HG02763 (cell line): ENCODE measurements around the gene TXNL1.
A peak's percentile ranks its signal among the peaks of the same experiment; 100 is the strongest.
"Not testable (repeated sequence)": the region's sequence is repeated elsewhere in the genome, so short reads cannot be mapped to it uniquely, and the experiment has no call there.

Experiments used
- ATAC-seq: cut with Tn5 transposase; IDR thresholded peaks from one replicate; pipeline ENCODE4 v1.9.1; 2021; ENCODE audit warnings: mild to moderate bottlenecking, moderate library complexity; ENCODE audit not compliant: unreplicated experiment

Gene TXNL1

DNA sequence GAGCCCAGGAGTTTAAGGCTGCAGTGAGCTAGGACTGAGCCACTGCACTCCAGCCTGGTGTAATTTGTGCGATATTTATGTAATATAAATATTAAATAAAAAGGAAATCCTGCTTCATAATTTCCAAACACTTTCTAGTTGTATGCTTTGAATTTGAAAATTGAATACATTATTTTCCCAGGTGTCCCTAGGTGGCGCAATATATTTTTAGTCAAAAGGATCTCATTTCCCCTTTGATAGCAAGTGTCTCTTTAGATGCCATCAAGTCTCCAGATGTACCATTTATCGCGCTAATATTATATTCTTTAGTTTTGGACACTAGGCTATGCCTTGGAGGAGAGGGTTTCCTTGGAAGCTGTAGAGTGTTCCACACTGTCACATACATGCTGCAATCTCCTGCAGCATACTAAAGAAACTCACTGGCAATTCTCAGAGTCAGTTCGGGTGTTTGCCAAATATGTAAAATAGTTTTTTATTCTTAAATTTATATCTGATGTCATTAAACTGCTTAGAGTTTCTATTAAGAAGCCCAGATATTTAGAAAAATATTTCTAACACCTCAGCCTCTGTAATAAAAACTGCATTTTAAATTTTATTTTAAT is 7.1 kb upstream of the TXNL1 start:
- no peak for ATAC-seq

DNA sequence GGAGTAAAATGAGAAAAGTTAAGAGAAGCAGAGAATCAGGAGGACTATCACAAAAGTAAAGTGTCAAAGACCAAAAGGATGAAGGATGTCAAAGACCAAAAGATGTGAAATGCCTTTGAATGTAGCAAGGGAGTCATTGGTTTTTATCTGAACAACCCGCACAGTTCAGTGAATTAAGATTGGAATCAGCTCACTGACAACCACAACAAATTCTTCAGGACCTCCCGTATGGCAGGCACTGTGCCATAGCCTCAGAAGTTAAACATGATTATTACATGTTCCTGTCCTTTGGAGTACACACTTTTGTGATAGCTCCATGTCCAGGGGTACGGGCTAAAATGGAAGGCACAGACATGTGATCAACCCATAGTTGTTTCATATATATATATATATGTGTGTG is 5.0 kb upstream of the TXNL1 start:
- ATAC-seq = no peak

DNA sequence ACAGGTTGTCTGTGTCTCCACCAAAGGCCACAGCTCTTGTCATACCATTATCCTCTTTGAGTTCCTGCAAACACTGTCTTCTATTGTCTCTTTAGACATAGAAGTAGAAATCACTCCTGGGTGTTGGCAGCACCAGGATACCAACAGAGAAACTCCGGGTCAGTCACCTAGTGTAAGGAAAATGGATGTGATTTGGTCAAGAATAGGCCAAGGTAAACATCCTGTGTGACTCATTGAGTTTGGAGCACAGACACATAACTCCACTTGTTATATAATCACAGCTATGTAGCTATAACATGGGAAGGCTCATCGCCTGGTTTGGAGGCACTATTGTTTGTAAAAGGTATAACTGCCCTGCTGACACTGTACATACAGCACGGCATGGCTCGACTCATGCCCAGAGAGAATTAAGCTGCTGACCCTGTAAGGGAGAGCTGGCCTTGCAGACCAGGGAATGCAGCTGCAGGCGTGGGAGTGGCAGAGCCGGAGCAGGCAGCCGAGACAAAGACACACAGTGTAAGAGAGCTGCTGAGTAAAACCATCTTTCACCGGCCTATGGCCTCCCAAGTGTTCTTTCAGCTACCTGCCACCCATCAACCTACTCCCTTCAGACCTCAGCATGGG is 3.4 kb upstream of the TXNL1 start:
- ATAC-seq = no peak

DNA sequence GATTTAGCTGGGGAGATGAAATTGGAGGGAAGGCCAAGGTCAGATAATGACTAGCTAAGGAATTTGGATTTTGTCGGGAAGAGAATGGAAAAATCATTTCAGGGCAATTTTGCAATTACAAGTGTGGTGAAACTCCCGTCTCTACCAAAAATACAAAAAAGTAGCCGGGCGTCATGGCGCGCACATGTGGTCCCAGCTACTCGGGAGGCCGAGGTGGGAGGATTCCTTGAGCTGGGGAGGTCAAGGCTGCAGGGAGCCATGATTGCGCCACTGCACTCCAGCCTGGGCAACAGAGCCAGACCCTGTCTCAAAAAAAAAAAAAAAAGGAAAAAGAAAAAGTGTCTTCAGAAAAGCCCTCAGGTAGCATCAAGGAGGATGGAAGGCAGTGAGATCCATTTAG is 1.2 kb upstream of the TXNL1 start:
- no peak for ATAC-seq

DNA sequence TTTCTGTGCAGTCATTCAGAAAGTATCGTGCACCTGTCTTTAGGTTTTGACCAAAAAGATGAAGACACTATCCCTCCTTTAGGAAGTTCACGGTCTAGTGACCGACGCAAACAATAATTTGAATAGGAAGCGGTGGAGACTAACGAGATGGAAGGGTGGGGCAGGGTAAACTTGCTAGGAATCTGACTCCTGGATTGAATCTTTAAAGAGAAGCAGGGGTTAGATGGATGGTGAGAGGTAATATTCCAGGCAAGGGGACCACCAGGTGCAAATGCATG is 651 bp upstream of the TXNL1 start:
- ATAC-seq = no peak

DNA sequence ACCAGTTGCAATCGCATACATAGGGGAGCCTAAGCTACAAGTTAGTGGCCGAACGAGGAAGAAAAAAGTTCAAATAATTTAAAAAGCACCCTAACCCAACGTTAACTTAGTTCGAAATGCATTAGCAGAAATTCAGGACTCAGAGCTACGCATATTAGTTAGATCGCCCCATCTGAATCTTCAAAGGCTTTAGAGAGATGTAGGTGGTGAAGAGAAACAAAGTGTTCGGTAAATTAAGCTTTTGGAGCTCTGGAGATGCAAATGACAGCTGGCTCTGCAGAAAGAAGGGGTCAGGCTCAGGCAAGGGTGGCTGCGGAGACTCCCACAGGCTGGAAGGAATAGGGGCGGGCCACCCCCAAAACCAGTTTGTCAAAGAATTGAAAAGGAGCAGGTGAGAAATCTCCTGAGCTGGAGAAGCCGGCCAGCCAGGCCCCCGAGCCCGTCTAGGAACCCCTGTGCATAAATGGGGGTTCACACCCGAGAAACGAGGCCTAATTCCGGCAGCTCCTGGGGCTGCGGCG is 621 bp downstream of the TXNL1 start:
- peak; percentile 6 for ATAC-seq

DNA sequence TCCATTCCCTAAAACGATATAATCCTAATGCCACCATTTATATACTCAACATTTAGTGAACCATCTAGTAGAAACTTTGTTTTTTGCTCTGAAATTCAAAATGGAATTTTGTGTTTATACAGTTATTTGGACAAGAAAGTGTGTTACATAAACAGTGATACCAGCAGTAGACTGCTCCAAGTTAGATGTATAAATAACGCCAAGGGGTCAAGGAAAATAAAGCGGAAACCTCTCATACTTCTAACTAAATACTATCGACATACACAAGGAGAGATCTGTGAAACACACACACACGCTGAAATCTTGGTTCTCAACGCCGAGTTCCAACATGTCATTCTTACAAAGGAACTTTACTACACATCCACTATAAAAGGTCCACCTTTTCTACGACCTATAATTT is 1.2 kb downstream of the TXNL1 start:
- no peak for ATAC-seq

DNA sequence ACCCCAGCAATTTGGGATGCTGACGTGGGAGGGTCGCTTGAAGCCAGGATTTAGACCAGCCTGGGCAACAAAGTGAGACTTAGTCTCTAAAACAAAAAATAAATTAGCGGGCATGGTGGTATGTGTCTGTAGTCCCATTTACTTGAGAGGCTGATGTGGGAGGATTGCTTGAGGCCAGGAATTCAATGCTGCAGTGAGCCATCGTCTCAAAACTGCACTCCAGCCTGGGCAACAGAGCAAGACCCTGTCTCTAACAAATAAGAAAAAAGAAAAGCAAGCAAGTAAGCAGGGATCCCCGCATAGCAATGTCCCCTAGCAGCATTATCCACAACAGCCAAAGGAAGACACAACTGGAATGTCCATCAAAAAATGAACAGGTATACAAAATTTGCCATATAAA is 3.4 kb downstream of the TXNL1 start:
- ATAC-seq = no peak

DNA sequence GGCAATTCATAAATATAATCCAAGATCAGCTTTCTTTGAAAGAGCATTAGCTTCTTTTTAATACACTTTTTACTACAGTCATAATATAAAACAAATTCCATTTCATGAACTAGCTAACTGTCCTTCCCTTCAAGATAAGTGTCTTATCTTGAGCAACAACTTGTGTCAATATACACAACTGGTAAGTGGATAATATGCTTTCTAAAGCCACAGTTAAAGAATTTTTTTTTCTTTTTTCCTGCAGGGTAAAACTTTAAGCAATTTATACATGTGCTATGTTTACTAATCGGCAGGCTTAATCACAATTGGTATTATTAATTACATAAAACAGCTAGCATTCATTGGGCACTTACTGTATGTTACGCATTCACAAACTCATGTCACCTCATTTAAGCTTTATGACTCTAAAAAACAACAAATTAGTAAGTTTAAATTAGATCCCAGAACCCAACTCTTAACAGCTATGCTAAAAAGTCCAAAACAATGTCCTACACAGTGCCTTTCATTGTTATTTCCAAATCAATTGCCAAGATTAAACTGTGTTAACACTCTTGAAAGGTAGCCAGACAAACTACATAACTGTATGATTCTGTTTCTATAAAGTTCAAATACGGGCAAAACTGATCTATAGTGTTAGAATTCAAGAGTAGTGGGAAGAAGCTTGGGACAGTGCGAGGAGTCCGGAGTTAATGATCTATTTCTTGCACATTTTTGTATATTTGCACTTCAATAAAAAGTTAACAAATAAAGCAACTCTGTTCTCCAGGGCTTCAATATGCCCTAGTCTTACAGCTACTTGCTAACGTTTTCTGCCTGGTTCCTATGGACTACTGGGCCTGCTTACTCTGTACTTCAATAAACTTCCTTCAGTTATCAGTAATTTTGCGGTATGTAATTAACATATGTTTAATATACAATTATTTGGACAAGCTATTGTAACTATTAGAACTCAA is 6.0 kb downstream of the TXNL1 start:
- no peak for ATAC-seq

DNA sequence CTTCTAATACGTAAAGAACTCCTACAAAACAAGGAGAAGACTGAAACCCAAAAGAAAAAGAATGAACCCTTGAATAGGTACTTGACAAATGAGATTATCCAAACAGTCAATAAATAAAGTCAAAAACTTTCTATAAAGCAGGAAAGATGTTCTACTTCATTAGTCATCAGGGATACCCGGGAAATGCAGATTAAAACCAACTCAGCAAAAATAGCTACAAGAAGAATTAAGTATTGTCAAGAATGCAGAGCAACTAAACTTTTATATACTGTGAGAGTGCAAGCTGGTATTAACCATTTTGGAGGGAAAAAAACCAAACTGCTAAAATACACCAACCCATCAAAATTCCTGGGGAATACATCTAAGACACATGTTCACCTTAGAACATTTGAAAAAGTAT is 10.4 kb downstream of the TXNL1 start:
- ATAC-seq = no peak

DNA sequence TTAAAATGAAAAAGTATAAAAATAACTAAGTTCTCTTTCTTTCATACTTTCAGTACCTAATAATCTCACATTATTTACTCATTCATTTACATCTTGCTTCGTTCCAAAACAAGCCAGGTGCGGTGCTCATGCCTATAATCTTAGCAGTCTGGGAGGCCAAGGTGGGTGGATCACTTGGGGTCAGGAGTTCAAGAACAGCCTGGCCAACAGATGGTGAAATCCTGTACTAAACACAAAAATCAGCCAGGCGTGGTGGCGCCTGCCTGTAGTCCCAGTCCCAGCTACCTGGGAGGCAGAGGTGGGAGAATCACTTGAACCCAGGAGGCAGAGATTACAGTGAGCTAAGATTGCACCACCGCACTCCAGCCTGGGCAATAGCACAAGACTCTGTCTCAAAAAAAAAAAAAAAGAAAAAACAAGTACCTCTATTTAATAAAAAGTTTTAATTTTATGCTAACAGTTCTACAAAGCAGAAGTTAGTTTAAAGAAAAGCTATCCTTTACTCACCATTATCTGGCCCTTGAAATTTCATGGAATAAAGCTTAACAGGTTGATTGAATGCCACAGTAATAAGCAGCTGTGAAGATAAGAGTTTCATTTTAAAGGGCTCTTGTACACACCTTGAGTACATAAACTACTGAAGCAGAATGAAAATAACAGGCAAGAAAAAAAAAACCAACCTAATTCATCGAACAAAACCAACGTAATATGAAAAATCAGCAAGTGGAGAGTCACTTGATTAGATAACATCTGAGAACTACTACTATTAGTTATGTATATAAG is 22.5 kb downstream of the TXNL1 start:
- no peak for ATAC-seq

DNA sequence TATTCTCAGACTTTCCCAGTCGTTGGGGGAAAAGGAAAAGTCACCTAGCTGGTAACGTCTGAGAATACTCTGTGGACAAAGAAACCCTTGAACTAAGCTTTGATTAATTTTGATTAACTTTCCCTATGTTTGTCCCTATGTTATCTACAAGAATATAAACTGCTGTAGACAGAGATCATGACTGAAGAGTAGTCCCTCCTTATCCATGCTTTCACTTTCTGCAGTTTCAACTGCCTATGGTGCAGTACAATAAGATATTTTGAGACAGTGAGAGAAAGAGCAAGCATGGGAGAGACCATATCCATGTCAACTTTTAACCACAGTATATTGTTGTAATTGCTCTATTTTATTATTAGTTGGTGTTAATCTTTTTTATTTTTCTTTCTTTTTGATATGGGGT is 31.8 kb downstream of the TXNL1 start:
- no peak for ATAC-seq

DNA sequence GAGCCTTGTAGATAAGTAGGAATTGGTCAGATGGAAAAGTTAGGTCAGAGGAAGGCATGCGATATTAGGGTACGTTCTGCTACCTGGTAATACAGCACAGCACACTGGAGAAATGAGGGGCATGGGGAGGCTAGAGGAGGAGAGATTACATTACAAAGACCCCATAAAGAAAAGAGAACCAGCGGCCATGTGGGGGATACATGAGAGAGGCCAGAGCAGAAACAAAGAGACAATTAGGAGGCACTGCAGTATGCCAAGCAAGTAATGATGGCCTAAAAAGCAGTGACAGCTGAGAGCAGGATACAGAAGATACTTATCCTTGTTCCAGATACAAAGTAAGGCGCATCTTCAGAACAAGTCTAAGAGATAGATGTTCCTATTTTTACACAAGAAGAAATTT is 40.0 kb downstream of the TXNL1 start:
- ATAC-seq = no peak

DNA sequence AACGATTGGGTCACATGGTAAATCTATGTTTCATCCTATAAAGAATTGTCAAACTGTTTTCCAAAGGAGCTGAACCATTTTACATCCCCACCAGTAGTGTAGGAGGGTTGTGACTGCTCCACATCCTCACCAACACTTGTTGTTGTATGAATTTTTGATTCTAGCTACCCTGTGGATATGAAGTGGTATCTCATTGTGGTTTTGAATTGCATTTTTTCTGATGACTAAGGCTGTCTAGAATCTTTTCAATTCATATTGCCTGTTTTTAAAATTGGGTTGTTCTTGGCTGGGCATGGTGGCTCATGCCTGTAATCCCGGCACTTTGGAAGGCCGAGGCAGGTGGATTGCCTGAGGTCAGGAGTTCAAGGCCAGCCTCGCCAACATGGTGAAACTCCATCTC is 44.5 kb downstream of the TXNL1 start:
- no peak for ATAC-seq

DNA sequence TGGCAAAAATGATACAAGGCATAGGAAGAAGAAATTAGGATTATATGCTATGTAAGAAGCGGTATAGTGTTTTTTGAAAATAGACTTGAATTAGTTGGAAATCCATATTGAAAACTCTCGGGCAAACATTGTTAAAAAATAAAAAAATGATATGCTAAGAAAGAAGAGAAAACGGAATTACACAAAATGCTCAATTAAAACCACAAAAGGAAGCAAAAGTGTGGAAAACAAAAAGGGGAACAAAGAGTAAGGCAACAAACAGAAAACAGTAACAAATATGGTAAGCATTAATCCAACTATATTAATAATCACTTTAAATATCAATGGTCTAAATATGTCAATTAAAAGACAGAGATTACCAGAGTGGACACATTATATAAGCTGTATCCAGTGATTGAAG is 58.4 kb downstream of the TXNL1 start:
- ATAC-seq = no peak

DNA sequence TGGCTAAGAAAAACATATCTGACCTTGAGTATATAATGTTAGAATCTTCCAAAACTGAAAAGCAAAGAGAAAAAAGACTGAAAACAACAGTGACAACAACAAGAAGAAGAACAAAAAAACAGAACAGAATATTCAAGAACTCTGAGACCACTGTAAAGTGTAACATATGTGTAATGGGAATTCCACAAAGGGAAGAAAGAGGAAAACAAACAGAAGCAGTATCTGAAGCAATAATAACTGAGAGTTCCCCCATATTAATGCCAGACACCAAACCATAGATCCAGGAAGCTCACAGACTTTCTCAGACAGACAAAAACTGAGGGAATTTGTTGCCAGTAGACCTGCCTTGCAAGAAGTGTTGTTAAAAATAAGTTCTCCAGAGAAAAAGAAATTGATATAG is 58.9 kb downstream of the TXNL1 start:
- ATAC-seq = no peak

DNA sequence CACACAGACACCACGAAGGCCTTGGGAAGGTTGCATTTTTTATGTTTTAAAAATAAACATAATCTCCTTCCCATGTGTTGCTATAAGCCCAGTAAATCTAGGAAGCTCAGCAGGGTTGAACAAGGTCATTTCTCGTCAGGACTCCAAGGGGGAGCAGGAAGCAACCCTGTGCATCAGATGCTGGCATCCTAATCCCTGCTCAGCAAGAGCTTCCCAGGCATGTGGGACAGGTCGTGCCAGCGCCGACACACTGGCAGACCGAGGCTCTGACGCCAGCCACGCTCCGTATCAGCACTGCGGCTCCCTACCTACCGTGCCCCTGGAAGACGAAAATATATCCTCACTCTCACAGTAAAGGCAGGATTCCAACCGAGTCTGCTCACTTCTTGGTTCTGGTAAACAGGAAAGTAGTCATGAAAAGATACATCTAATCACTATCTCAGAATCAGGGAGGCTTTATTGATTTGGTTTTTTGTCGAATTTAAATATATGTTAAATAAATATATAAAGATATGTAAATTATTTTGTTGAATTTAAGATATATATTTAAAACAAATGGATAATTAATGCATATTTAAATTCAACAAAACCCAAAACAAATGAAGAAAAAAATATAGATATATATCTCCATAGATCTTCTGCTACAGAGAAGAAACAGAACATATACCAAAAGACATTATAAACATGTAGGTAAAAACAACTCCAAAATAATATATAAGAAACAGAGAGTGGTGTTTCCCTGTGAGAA is 61.4 kb downstream of the TXNL1 start:
- ATAC-seq = no peak

DNA sequence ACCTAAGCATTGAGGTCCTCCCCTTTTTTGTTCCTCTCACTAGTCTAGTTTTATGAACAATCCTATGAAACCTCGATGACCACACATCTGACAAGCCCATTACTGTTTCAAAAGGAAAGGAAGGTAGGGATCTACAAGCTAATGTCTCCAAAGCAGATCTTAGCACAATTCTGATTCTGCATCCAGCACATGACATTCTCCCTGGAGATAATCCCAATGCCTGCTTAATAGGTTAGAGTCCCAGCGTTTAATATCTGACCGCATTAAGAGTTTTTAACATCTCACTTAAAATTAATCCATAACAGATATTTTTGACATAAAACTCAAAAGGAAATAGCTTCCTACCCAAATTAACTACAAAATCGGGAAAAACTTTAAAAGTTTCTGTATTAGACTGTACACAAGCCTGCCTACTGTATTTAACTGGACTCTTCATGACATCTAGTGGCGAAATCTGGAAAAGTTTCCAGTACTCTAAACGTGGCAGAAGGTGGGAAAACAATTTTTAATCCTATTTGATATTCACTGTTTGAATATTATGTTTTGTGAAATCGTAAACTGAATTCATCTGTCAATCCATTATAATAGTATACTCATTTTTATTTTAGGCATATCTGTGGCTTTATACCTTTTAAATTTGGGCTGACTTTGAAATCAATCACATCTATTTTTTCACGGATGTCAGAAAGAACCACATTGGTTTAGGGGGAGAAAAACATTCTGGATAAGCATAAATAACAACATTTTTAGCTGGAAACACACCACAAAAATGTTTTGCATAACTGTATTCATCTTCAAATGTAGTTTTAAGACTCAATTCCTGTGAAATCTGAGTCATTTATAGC is 62.4 kb downstream of the TXNL1 start:
- no peak for ATAC-seq

DNA sequence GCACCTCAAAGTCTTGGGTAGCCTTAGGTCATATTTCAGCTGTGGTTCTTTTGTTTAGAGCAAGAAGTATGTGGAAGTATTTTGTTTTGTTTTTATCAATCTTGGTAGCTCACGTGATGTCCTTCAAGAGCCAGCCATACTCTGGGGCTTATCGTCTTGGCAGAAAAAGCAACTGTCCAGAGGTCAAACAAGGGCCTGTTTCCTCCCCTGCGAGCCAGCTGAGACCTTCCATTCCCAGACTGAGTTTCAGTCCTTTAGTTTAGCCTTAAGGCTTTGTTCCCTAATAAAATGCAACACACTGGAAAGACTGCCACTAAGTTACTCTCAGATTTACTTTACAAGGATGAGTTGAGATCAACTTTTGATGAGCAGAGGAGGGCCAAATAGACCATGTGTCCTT is 63.5 kb downstream of the TXNL1 start:
- no peak for ATAC-seq

DNA sequence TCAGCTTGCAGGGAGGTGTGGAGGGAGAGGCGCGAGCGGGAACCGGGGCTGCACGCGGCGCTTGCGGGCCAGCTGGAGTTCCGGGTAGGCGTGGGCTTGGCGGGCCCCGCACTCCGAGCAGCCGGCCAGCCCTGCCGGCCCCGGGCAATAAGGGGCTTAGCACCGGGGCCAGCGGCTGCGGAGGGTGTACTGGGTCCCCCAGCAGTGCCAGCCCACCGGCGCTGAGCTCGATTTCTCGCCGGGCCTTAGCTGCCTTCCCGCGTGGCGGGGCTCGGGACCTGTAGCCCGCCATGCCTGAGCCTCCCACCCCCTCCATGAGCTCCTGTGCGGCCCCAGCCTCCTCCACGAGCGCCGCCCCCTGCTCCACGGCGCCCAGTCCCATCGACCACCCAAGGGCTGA is 66.1 kb downstream of the TXNL1 start:
- not testable (repeated sequence) for ATAC-seq
